Loucy (cell line): ENCODE measurements around the gene MYL2.

Experiments used
- H2AFZ ChIP-seq: fragments of 200-600 bp; sonication (generic); 2 replicates; pipeline ENCODE4 v1.6.0; 2016; ENCODE audit warnings: antibody characterized with exemption, mild to moderate bottlenecking, low read length, moderate library complexity
- H3F3A ChIP-seq: fragments of 200-600 bp; 2 replicates; pipeline ENCODE4 v1.6.0; 2016; ENCODE audit warnings: antibody characterized with exemption, low read depth, mild to moderate bottlenecking
- H3K27me3 ChIP-seq: fragments of 200-600 bp; sonication (generic); 2 replicates; pipeline ENCODE4 v1.6.1; 2014; ENCODE audit warnings: low read length, mild to moderate bottlenecking; ENCODE audit not compliant: insufficient read depth, poor library complexity, severe bottlenecking
- H3K36me3 ChIP-seq: fragments of 200-600 bp; sonication (generic); 2 replicates; pipeline ENCODE4 v1.6.1; 2016; ENCODE audit warnings: low read length; ENCODE audit not compliant: insufficient read depth
- H3K4me1 ChIP-seq: fragments of 200-600 bp; sonication (generic); 2 replicates; pipeline ENCODE4 v1.5.1; 2014; ENCODE audit warnings: low read length, mild to moderate bottlenecking; ENCODE audit not compliant: insufficient read depth, poor library complexity, severe bottlenecking
- H3K4me2 ChIP-seq: fragments of 200-600 bp; sonication (generic); 2 replicates; pipeline ENCODE4 v1.6.0; 2014; ENCODE audit warnings: antibody characterized with exemption, low read length, low read depth, mild to moderate bottlenecking; ENCODE audit not compliant: poor library complexity, severe bottlenecking
- H3K4me3 ChIP-seq: fragments of 200-600 bp; sonication (generic); 2 replicates; pipeline ENCODE4 v1.5.1; 2014; ENCODE audit warnings: low read length, mild to moderate bottlenecking, mixed read lengths; ENCODE audit not compliant: poor library complexity, severe bottlenecking
- H3K79me2 ChIP-seq: fragments of 200-600 bp; sonication (generic); 2 replicates; pipeline ENCODE4 v1.6.1; 2014; ENCODE audit warnings: low read length; ENCODE audit not compliant: insufficient read depth
- H3K9ac ChIP-seq: fragments of 200-600 bp; sonication (generic); 2 replicates; pipeline ENCODE4 v1.6.0; 2014; ENCODE audit warnings: mild to moderate bottlenecking, low read depth, low read length, moderate library complexity; ENCODE audit not compliant: poor library complexity, severe bottlenecking
- H3K9me2 ChIP-seq: fragments of 200-600 bp; sonication (generic); replicated peaks from 2 replicates; pipeline ENCODE4 v1.6.1; 2016; ENCODE audit warnings: low read depth, low read length, mixed read lengths
- H3K9me3 ChIP-seq: fragments of 200-600 bp; sonication (generic); 2 replicates; pipeline ENCODE4 v1.6.1; 2014; ENCODE audit warnings: mild to moderate bottlenecking, antibody characterized with exemption, low read length, low read depth; ENCODE audit not compliant: insufficient read depth
- H4K20me1 ChIP-seq: fragments of 200-600 bp; sonication (generic); 2 replicates; pipeline ENCODE4 v1.6.0; 2014; ENCODE audit warnings: antibody characterized with exemption, low read length, mild to moderate bottlenecking; ENCODE audit not compliant: insufficient read depth, poor library complexity, severe bottlenecking
- CTCF ChIP-seq: fragments of 200-600 bp; sonication (generic); conservative IDR thresholded peaks from 2 replicates; pipeline ENCODE4 v1.5.1; 2014; ENCODE audit warnings: mild to moderate bottlenecking, antibody characterized with exemption, low read length
- EZH2phosphoT487 ChIP-seq: fragments of 200-600 bp; IDR thresholded peaks from 2 replicates; pipeline ENCODE4 v1.6.1; 2018; ENCODE audit warnings: antibody characterized with exemption, mild to moderate bottlenecking, moderate library complexity, borderline replicate concordance

Gene MYL2

GRCh38 chr12:110940933-110941332 is 20.6 kb upstream of the MYL2 start:
- no peaks in the 10 kb centered on the region for H3F3A ChIP-seq
- no peak overlapping the region for H3K9ac ChIP-seq
- TF ChIP-seq EZH2phosphoT487 = no peak
- TF ChIP-seq CTCF = no peak
- no peak overlapping the region for H2AFZ ChIP-seq
- H3K79me2 ChIP-seq = no peaks in the 10 kb centered on the region
- no peaks in the 10 kb centered on the region for H3K27me3 ChIP-seq
- H4K20me1 ChIP-seq = no peaks in the 10 kb centered on the region
- H3K36me3 ChIP-seq = no peaks in the 10 kb centered on the region
- H3K4me3 ChIP-seq = no peak overlapping the region
- H3K9me3 ChIP-seq = peaks cover 6% of the 10 kb centered on the region; the same call in 1 of the 2 replicates
- no peaks in the 10 kb centered on the region for H3K4me1 ChIP-seq
- no peak overlapping the region for H3K4me2 ChIP-seq
- no peaks in the 10 kb centered on the region for H3K9me2 ChIP-seq

DNA sequence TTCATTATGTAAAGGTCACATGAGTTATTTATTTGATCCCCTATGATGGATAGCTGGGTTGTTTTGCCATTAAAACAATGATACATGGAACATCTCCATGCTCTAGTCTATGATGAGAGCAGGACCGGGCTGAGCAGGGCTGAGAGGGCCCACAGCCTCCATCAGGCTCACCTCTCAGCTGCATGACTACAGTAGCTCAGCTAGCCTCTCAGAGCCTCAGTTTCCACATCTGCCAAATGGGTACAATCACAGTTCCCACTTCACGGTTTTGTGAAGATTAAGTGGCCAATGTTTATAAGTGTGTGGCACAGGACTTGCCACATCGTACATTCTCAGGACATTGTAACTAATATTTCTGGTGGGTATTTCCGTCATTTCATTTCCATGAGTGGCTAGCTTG is 19.9 kb upstream of the MYL2 start:
- no peaks in the 10 kb centered on the region for H3K36me3 ChIP-seq
- no peaks in the 10 kb centered on the region for H3K79me2 ChIP-seq
- H3K9ac ChIP-seq = no peak overlapping the region
- H4K20me1 ChIP-seq = no peaks in the 10 kb centered on the region
- H3K4me2 ChIP-seq = no peak overlapping the region
- H3K4me3 ChIP-seq = no peak overlapping the region
- H3F3A ChIP-seq = no peaks in the 10 kb centered on the region
- H3K9me2 ChIP-seq = no peaks in the 10 kb centered on the region
- no peaks in the 10 kb centered on the region for H3K27me3 ChIP-seq
- no peaks in the 10 kb centered on the region for H3K4me1 ChIP-seq
- no peak overlapping the region for H2AFZ ChIP-seq
- no peak for TF ChIP-seq EZH2phosphoT487
- no peak for TF ChIP-seq CTCF
- no peaks in the 10 kb centered on the region for H3K9me3 ChIP-seq

- no peaks in the 10 kb centered on the region for H3K4me1 ChIP-seq
- no peaks in the 10 kb centered on the region for H3K9me3 ChIP-seq
- no peaks in the 10 kb centered on the region for H4K20me1 ChIP-seq
- H3F3A ChIP-seq = no peaks in the 10 kb centered on the region
- no peaks in the 10 kb centered on the region for H3K36me3 ChIP-seq
- H3K9me2 ChIP-seq = no peaks in the 10 kb centered on the region
- H2AFZ ChIP-seq = peak overlapping the region; percentile 66
- TF ChIP-seq EZH2phosphoT487 (no peak), CTCF (peak; percentile 99)
- no peak overlapping the region for H3K9ac ChIP-seq
- H3K4me3 ChIP-seq = no peak overlapping the region
- H3K79me2 ChIP-seq = no peaks in the 10 kb centered on the region
- no peaks in the 10 kb centered on the region for H3K27me3 ChIP-seq
- peak overlapping the region; percentile 44 for H3K4me2 ChIP-seq
Observed at GRCh38 chr12:110937104-110937641, 16.8 kb upstream of the MYL2 start.
